Astrocyte of the spinal cord (primary cell): ENCODE data around the gene VWC2L.

Source experiments
- DNase-seq: peaks from one replicate; pipeline ENCODE4 v3.0.0; 2011; ENCODE audit warnings: low read depth, low spot score
- H3K4me3 ChIP-seq: 2 replicates; pipeline ENCODE4 v1.5.1; 2011; ENCODE audit warnings: low read depth, mild to moderate bottlenecking, low read length, moderate library complexity
- in situ Hi-C: cut with HindIII; loops from 2 replicates; pipeline ENCODE4 v1.10.0; 2017; ENCODE audit warnings: low sequenced_read_pairs
- TF ChIP-seq, protein P1 (sequence below): IDR thresholded peaks from 2 replicates; pipeline ENCODE4 v1.5.1; 2012; ENCODE audit warnings: low read depth, mild to moderate bottlenecking, low read length, inconsistent platforms

Gene VWC2L

DNA sequence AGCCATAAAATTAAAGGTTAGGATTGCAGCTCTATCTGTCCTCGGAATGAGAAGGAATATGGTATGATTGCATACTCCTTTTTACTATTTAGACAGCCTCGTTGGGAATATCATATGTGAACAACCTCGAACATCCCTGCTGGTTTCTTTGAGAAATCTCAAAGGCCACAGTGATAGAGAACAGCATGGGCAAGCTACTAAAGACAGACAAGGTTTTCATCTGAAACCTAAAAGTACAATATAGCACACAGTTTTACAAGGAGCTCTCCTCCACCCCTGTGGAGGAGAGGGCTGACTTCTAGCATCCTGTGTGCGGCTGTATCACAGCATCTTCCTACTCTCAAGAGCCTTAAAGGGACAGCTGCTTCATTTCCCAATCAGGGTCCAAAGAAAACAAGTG is 104.3 kb downstream of the VWC2L start:
- TF ChIP-seq, protein P1, sequence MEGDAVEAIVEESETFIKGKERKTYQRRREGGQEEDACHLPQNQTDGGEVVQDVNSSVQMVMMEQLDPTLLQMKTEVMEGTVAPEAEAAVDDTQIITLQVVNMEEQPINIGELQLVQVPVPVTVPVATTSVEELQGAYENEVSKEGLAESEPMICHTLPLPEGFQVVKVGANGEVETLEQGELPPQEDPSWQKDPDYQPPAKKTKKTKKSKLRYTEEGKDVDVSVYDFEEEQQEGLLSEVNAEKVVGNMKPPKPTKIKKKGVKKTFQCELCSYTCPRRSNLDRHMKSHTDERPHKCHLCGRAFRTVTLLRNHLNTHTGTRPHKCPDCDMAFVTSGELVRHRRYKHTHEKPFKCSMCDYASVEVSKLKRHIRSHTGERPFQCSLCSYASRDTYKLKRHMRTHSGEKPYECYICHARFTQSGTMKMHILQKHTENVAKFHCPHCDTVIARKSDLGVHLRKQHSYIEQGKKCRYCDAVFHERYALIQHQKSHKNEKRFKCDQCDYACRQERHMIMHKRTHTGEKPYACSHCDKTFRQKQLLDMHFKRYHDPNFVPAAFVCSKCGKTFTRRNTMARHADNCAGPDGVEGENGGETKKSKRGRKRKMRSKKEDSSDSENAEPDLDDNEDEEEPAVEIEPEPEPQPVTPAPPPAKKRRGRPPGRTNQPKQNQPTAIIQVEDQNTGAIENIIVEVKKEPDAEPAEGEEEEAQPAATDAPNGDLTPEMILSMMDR, result no peak
- in situ Hi-C loops, result no loop called here
- DNase-seq, result no peak

DNA sequence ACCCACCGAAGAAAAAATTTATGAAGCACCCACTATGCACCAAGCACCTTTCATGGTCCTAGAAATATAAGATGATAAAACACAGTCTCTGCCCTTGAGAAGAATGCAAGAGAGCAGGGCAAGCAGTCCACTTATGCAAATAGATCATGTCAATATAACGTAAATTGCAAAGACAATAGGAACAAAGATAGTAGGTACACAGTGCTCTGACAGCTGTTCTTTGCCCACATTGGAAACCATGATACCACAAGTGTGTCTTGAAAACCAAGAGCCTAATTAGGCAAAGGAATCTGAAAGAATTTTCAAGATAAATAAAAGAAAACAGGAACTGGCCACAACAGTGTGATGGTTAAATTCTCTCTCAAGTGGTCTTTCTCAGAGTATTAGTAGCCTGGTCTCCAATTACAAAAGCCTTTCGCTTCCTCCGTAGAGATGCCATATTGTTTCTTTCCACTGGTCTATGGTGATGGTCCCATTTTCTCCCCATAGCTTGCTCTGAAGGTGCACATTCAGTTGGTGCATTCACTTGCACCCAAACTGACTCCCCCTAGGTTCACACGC is 108.5 kb downstream of the VWC2L start:
- no peak for DNase-seq
- in situ Hi-C loops, result no loop called here
- no peak overlapping the region for H3K4me3 ChIP-seq
- TF ChIP-seq, protein P1, result no peak

More for the DNA sequence above, 104.3 kb downstream of the VWC2L start:
- H3K4me3 ChIP-seq, result no peak overlapping the region

DNA sequence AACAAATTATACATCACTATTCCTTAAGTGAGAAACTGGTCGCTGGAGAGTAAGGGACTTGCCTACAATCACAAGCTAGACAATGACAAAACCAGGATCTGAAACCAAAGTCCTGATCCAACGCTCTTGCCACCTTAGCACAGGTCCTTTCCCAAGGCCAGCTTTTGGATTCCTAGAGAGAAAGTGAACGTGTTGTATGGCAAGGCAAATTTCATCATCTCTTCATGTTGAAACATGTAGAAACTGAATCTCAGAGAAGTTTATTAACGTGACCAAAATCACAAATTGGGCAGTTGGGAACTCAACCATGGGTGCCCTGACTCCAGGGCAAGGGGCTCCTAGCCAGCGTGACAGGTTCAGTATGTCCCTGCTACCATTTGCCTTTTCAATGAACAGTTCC is 118.2 kb downstream of the VWC2L start:
- in situ Hi-C loops, result no loop called here
- no peak for DNase-seq
- TF ChIP-seq, protein P1, result no peak
- H3K4me3 ChIP-seq, result no peak overlapping the region

DNA sequence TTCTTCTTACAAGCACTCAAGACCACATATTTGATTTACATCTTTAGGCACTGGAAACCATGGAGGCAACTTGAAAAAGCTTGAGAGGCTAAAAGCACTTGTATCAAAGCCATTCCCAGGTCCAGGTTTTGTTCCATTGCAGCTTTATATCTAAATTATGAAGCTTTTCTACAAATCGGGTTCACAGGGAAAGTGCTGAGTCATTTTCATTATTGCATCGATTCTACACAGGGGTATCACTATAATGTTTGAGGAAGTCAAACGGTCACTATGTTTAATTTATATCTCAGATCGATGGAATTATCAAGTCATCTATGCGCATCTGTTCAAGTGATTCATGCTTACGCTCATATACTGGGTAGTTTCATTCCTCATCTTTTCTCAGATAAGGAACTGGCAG is 118.7 kb downstream of the VWC2L start:
- no peak overlapping the region for H3K4me3 ChIP-seq
- DNase-seq, result no peak
- TF ChIP-seq, protein P1, result no peak
- in situ Hi-C loops, result no loop called here

DNA sequence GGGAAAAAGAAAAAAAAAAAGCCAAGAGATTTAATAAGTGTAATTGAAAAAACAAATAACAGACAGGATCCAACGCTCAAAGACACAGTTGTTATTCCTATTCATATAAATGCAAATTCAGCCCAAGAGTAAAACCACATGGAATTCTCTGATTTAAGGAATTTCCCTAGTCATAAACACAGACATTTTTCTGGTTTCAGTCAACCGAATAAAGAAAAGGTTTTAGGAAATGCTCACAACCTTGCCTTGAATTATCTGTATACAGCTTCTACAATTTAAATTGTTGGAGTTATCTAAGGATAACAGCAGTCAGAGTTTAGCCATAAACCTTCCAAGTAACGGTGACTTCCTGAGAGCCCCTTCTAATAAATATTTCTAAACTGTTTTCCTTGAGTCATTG is 122.7 kb downstream of the VWC2L start:
- TF ChIP-seq, protein P1, result no peak
- peak; percentile 22 for DNase-seq
- H3K4me3 ChIP-seq, result no peak overlapping the region
- in situ Hi-C loops, result no loop called here

DNA sequence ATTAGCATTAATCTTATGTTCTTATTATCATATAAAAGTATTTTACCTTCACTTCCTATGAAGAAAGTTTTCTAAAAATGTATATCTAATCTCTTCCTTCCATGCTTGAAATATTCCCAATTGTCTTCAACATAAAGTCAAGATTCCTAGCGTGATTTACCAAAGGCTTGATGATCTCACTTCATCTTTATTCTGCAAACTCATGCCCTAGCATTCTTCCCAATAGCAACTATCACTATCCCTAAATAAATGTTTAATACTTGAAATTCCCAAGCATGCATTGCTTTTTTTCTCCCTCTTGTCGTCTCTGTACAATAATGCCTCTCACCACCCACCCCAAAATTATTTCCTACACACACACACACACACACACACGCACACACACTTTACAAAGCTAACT is 125.8 kb downstream of the VWC2L start:
- in situ Hi-C loops, result no loop called here

More for the DNA sequence above, 125.8 kb downstream of the VWC2L start:
- TF ChIP-seq, protein P1, result no peak
- no peak overlapping the region for H3K4me3 ChIP-seq
- no peak for DNase-seq
